HG03460 (cell line): ENCODE data around the gene PRKCQ.

Experiments used
- ATAC-seq: cut with Tn5 transposase; IDR thresholded peaks from one replicate; pipeline ENCODE4 v1.9.1; 2021; ENCODE audit not compliant: unreplicated experiment

The PRKCQ gene

GRCh38 chr10:6569259-6569658 lies 10.8 kb downstream of the PRKCQ start:
- ATAC-seq = no peak

GRCh38 chr10:6567884-6568283 lies 12.2 kb downstream of the PRKCQ start:
- no peak for ATAC-seq

- ATAC-seq = no peak
These were observed 12.8 kb downstream of the PRKCQ start for GRCh38 chr10:6567203-6567703.

- ATAC-seq = no peak
These were observed 14.5 kb downstream of the PRKCQ start for GRCh38 chr10:6565588-6565987.

- ATAC-seq = no peak
These were observed 15.7 kb downstream of the PRKCQ start for GRCh38 chr10:6564367-6564766.

GRCh38 chr10:6563731-6564130 lies 16.3 kb downstream of the PRKCQ start:
- no peak for ATAC-seq

GRCh38 chr10:6563075-6563474 lies 17.0 kb downstream of the PRKCQ start:
- ATAC-seq = no peak

GRCh38 chr10:6562221-6562620 lies 17.9 kb downstream of the PRKCQ start:
- ATAC-seq = no peak

- no peak for ATAC-seq
These were observed 18.5 kb downstream of the PRKCQ start for GRCh38 chr10:6561552-6561951.

- no peak for ATAC-seq
These were observed 21.2 kb downstream of the PRKCQ start for GRCh38 chr10:6558759-6559461.

GRCh38 chr10:6558272-6558671 lies 21.8 kb downstream of the PRKCQ start:
- no peak for ATAC-seq

GRCh38 chr10:6553937-6554336 lies 26.1 kb downstream of the PRKCQ start:
- no peak for ATAC-seq

GRCh38 chr10:6543431-6544005 lies 36.6 kb downstream of the PRKCQ start:
- peak; percentile 58 for ATAC-seq

- peak; percentile 34 for ATAC-seq
These were observed 37.1 kb downstream of the PRKCQ start for GRCh38 chr10:6542999-6543430.

GRCh38 chr10:6539833-6540232 lies 40.2 kb downstream of the PRKCQ start:
- no peak for ATAC-seq

GRCh38 chr10:6537770-6538169 lies 42.3 kb downstream of the PRKCQ start:
- no peak for ATAC-seq

GRCh38 chr10:6536102-6536501 lies 44.0 kb downstream of the PRKCQ start:
- no peak for ATAC-seq

- ATAC-seq = no peak
These were observed 44.8 kb downstream of the PRKCQ start for GRCh38 chr10:6535156-6535764.

- ATAC-seq = no peak
These were observed 47.8 kb downstream of the PRKCQ start for GRCh38 chr10:6532321-6532720.

- ATAC-seq = no peak
These were observed 49.1 kb downstream of the PRKCQ start for GRCh38 chr10:6530966-6531365.

GRCh38 chr10:6530211-6530840 lies 49.8 kb downstream of the PRKCQ start:
- no peak for ATAC-seq
